Choroid plexus epithelial cell (primary cell): Measurements from ENCODE around the gene UBXN11.

Experiments
- DNase-seq: peaks from one replicate; pipeline ENCODE4 v3.0.0-alpha.2; 2010; ENCODE audit warnings: low read depth
- H3K4me3 ChIP-seq: 2 replicates; pipeline ENCODE4 v1.5.1; 2011; ENCODE audit warnings: low read depth, mild to moderate bottlenecking, control low read depth, low read length, moderate library complexity
- TF ChIP-seq, protein P1 (sequence below): conservative IDR thresholded peaks from 2 replicates; pipeline ENCODE4 v1.5.1; 2011; ENCODE audit warnings: low read depth, mild to moderate bottlenecking, control low read depth, inconsistent platforms, low read length, moderate library complexity

The UBXN11 gene

DNA sequence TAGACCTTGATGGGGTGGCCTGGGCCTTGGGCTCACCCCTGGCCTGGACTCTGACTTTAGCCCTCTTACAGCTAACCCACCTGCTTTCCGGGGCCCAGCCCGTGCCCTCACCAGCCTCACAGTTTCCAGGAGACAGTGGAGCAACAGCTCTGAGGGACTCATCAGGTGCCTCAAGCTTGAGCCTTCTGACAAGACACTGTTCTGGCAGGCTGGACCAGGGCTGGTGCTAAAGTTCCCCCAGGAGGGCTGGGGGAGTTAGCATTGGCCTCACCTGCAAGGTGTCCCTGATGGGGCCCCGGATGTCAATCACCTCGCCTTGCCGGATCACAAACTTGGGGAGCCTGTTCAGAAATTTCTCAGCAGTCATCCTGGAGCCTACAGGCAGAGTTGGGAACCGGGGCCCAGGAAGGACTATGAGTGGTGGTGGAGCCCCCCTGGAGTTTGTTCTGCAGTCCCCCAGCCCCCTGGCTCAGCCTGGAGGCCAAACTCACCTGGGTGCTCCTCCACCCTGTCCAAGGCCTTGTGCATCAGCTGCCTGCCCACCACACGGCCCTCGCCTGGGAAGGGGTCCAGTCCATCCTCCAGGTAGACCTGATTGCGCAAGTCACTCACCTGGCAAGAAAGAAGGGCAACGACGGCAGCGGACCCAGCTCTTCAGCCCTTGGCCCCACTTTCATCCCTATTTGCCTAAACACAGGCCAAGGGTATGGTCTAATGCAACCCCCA, 22.4 kb downstream of the UBXN11 start:
- TF ChIP-seq, protein P1, sequence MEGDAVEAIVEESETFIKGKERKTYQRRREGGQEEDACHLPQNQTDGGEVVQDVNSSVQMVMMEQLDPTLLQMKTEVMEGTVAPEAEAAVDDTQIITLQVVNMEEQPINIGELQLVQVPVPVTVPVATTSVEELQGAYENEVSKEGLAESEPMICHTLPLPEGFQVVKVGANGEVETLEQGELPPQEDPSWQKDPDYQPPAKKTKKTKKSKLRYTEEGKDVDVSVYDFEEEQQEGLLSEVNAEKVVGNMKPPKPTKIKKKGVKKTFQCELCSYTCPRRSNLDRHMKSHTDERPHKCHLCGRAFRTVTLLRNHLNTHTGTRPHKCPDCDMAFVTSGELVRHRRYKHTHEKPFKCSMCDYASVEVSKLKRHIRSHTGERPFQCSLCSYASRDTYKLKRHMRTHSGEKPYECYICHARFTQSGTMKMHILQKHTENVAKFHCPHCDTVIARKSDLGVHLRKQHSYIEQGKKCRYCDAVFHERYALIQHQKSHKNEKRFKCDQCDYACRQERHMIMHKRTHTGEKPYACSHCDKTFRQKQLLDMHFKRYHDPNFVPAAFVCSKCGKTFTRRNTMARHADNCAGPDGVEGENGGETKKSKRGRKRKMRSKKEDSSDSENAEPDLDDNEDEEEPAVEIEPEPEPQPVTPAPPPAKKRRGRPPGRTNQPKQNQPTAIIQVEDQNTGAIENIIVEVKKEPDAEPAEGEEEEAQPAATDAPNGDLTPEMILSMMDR: no peak
- no peak overlapping the region for H3K4me3 ChIP-seq

GRCh38 chr1:26283279-26283853, 23.1 kb downstream of the UBXN11 start:
- no peak for DNase-seq
- TF ChIP-seq, protein P1: no peak
- no peak overlapping the region for H3K4me3 ChIP-seq

More for the DNA sequence above, 22.4 kb downstream of the UBXN11 start:
- no peak for DNase-seq

DNA sequence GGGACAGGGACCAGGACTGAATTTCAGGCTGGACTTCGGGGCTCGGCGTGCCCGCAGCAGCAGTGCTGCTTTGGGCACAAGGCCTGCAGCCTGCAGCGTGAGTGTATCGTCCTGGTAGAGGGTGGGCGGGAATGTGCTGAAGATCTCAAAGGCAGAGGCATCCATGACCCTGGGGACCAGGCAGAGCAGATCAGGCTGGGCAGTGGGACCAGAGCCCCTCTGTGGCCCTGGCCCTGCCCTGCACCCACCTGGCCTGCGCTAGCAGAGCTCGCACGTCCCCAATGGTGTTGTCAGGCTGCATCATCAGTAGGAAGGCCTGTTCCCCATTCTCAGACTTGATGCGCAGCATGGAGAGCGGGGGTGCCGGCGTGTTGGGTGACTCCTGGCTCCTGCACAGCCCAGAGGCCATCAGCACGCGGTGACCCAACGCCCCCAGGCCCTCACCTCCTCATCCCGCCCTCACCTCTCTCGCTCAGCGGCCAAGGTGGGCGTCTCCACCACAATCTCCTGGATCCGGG, 24.0 kb downstream of the UBXN11 start:
- no peak overlapping the region for H3K4me3 ChIP-seq
- TF ChIP-seq, protein P1: no peak
- no peak for DNase-seq

DNA sequence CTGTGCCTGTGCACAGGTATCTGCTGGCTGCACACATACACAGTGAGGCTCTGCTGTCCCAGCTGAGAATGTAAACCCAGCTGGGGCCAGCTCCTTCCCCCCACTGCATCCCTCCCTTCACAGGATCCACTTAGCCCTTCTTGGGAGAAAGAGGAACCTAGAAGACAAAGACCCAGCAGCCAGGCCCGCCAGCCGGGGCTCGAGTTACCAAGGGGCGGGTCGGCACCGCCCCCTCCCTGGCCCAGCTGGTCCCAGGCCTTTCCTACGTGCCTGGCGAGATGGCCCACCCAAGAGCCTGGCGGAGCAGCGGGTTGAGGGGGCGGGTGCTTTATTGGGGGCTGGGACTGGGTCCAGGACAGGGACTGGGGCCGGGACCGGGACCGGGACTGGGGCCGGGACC, 24.5 kb downstream of the UBXN11 start:
- TF ChIP-seq, protein P1: no peak
- DNase-seq: no peak
- no peak overlapping the region for H3K4me3 ChIP-seq

GRCh38 chr1:26281091-26281958, 25.1 kb downstream of the UBXN11 start:
- no peak for DNase-seq
- H3K4me3 ChIP-seq: peak overlapping the region; percentile 88
- TF ChIP-seq, protein P1: no peak

GRCh38 chr1:26280333-26281042, 25.9 kb downstream of the UBXN11 start:
- TF ChIP-seq, protein P1: no peak
- DNase-seq: no peak
- peak overlapping the region; percentile 88 for H3K4me3 ChIP-seq
